Suprapubic skin (tissue), 4 donors: ENCODE data around the gene RFX8. TPM values are rescaled to one million over a fixed set of nuclear protein-coding genes. Genes with fewer than 3 reads are reported as not detected.
"Not testable (repeated sequence)": the region's sequence is repeated elsewhere in the genome, so short reads cannot be mapped to it uniquely, and the experiment has no call there.

Experiments used
- DNase-seq, 2 donors: peaks; one replicate each; pipeline ENCODE4 v3.0.0-alpha.2; 2019; ENCODE audit warnings: low spot score in 2 of 2
- H3K27ac ChIP-seq: fragments of 200-600 bp; sonication (generic); one replicate; pipeline ENCODE4 v1.5.1; 2019
- H3K27me3 ChIP-seq: fragments of 200-600 bp; sonication (generic); one replicate; pipeline ENCODE4 v1.5.1; 2019
- H3K36me3 ChIP-seq: fragments of 200-600 bp; sonication (generic); one replicate; pipeline ENCODE4 v1.5.1; 2019
- H3K4me1 ChIP-seq: fragments of 200-600 bp; sonication (generic); one replicate; pipeline ENCODE4 v1.5.1; 2019
- H3K4me3 ChIP-seq: fragments of 200-600 bp; sonication (generic); one replicate; pipeline ENCODE4 v1.5.1; 2019; ENCODE audit warnings: mild to moderate bottlenecking
- H3K9me3 ChIP-seq: fragments of 200-600 bp; sonication (generic); one replicate; pipeline ENCODE4 v1.5.1; 2019
- CTCF ChIP-seq, 2 donors: fragments of 200-600 bp in 1 of 2; fragments of 450-650 bp in 1 of 2; sonication (generic) in 1 of 2; IDR thresholded peaks; one replicate each; pipeline ENCODE4 v1.5.1; 2016 to 2019; ENCODE audit warnings: antibody characterized with exemption in 2 of 2, mild to moderate bottlenecking in 1 of 2, moderate library complexity in 1 of 2
- EP300 ChIP-seq: sonication (generic); formaldehyde crosslinking; IDR thresholded peaks from one replicate; pipeline ENCODE4 v1.6.1; 2017; ENCODE audit warnings: antibody characterized with exemption
- POLR2A ChIP-seq, 2 donors: fragments of 450-650 bp; IDR thresholded peaks; one replicate each; pipeline ENCODE4 v1.6.1; 2017; ENCODE audit warnings: antibody characterized with exemption in 2 of 2, mild to moderate bottlenecking in 2 of 2, moderate library complexity in 2 of 2
- POLR2AphosphoS5 ChIP-seq, 3 donors: sonication (generic); formaldehyde crosslinking; IDR thresholded peaks; one replicate each; pipeline ENCODE4 v1.6.1; 2017; ENCODE audit warnings: antibody characterized with exemption in 3 of 3
- WGBS: methylation state at CpG from one replicate; pipeline ENCODE4 v1.1.5; 2018; 5-methylcytosine and 5-hydroxymethylcytosine counted together
- total RNA-seq, 4 donors: library from RNA; depleted of rRNA; stranded (reverse); fragments of >200 nt; gene quantifications; one replicate each; pipeline ENCODE4 v1.1.0, GENCODE V29; 2016

The RFX8 gene
- total RNA-seq, 4 donors from 2014 or later, result 0.70 TPM; not detected in 3

- Histone ChIP-seq H3K4me1 (peaks cover 9% of the 10 kb centered on the region), H3K27me3 (no peaks in the 10 kb centered on the region), H3K4me3 (no peak overlapping the region), H3K9me3 (no peaks in the 10 kb centered on the region), H3K36me3 (no peaks in the 10 kb centered on the region), H3K27ac (no peak overlapping the region)
- DNase-seq, result no peak
- WGBS, result 74% methylated on average over 3 of the region's 3 CpGs
- TF ChIP-seq POLR2AphosphoS5 (IDR thresholded peaks at IDR 0.05) (no peak), POLR2A (IDR thresholded peaks at IDR 0.05) (no peak), CTCF (IDR thresholded peaks at IDR 0.05) (no peak), EP300 (no peak)
Observed at GRCh38 chr2:101466426-101466825, 8.5 kb downstream of the RFX8 start.

- TF ChIP-seq CTCF (IDR thresholded peaks at IDR 0.05) (no peak), POLR2AphosphoS5 (IDR thresholded peaks at IDR 0.05) (no peak), POLR2A (IDR thresholded peaks at IDR 0.05) (no peak), EP300 (no peak)
Observed at GRCh38 chr2:101464841-101465240, 10.1 kb downstream of the RFX8 start.

GRCh38 chr2:101463911-101464641 is 10.8 kb downstream of the RFX8 start:
- H3K36me3 ChIP-seq, result no peaks in the 10 kb centered on the region
- 30% methylated on average over 11 of the region's 11 CpGs for WGBS
- TF ChIP-seq CTCF (IDR thresholded peaks at IDR 0.05), result no peak
- TF ChIP-seq POLR2AphosphoS5 (IDR thresholded peaks at IDR 0.05), result no peak
- TF ChIP-seq EP300, result no peak
- TF ChIP-seq POLR2A (IDR thresholded peaks at IDR 0.05), result no peak
- H3K27me3 ChIP-seq, result no peaks in the 10 kb centered on the region
- no peaks in the 10 kb centered on the region for H3K9me3 ChIP-seq
- H3K4me3 ChIP-seq, result no peak overlapping the region
- no peak overlapping the region for H3K27ac ChIP-seq
- no peak for DNase-seq
- H3K4me1 ChIP-seq, result peaks cover 9% of the 10 kb centered on the region

More at GRCh38 chr2:101464841-101465240, 10.1 kb downstream of the RFX8 start:
- Histone ChIP-seq H3K27me3 (no peaks in the 10 kb centered on the region), H3K4me1 (peaks cover 9% of the 10 kb centered on the region), H3K36me3 (no peaks in the 10 kb centered on the region), H3K27ac (no peak overlapping the region), H3K4me3 (no peak overlapping the region), H3K9me3 (no peaks in the 10 kb centered on the region)
- 91% methylated on average over 1 of the region's 1 CpG for WGBS
- no peak for DNase-seq

- TF ChIP-seq EP300, result no peak
- no peak for TF ChIP-seq POLR2AphosphoS5 (IDR thresholded peaks at IDR 0.05)
- no peak for TF ChIP-seq CTCF (IDR thresholded peaks at IDR 0.05)
- no peak for TF ChIP-seq POLR2A (IDR thresholded peaks at IDR 0.05)
Observed at GRCh38 chr2:101463421-101463820, 11.5 kb downstream of the RFX8 start.

GRCh38 chr2:101461381-101461780 is 13.5 kb downstream of the RFX8 start:
- Histone ChIP-seq H3K4me3 (no peak overlapping the region), H3K9me3 (no peaks in the 10 kb centered on the region), H3K36me3 (no peaks in the 10 kb centered on the region), H3K4me1 (peaks cover 9% of the 10 kb centered on the region), H3K27ac (no peak overlapping the region), H3K27me3 (no peaks in the 10 kb centered on the region)
- no peak for TF ChIP-seq POLR2A (IDR thresholded peaks at IDR 0.05)
- no peak for TF ChIP-seq POLR2AphosphoS5 (IDR thresholded peaks at IDR 0.05)
- TF ChIP-seq EP300, result no peak
- TF ChIP-seq CTCF (IDR thresholded peaks at IDR 0.05), result no peak
- 79% methylated on average over 2 of the region's 2 CpGs for WGBS
- no peak for DNase-seq

More at GRCh38 chr2:101463421-101463820, 11.5 kb downstream of the RFX8 start:
- no peak overlapping the region for H3K27ac ChIP-seq
- DNase-seq, result no peak
- no peaks in the 10 kb centered on the region for H3K27me3 ChIP-seq
- 96% methylated on average over 5 of the region's 8 CpGs for WGBS
- H3K4me1 ChIP-seq, result peaks cover 9% of the 10 kb centered on the region
- no peak overlapping the region for H3K4me3 ChIP-seq
- H3K36me3 ChIP-seq, result no peaks in the 10 kb centered on the region
- H3K9me3 ChIP-seq, result no peaks in the 10 kb centered on the region

GRCh38 chr2:101454408-101454807 is 20.5 kb downstream of the RFX8 start:
- H3K27me3 ChIP-seq, H3K27ac ChIP-seq, DNase-seq, H3K36me3 ChIP-seq, H3K4me3 ChIP-seq, H3K4me1 ChIP-seq, H3K9me3 ChIP-seq: not testable (repeated sequence)
- 53% methylated on average over 3 of the region's 3 CpGs for WGBS
